Measurements from ENCODE around the gene NEDD9. TPM values are rescaled to one million over a fixed set of nuclear protein-coding genes. Genes with fewer than 3 reads are reported as not detected.

Gene NEDD9
- total RNA-seq, 4 donors from 2014 or later, result 7.7 to 14.9 (median 10.9) TPM

- Histone ChIP-seq H3K4me1 (peaks cover 0 to 9% (median 6%) of the 10 kb centered on the region in 3 donors), H3K4me3 (no peak overlapping the region), H3K9me3 (no peaks in the 10 kb centered on the region), H3K36me3 (no peaks in the 10 kb centered on the region), H3K27ac (no peak overlapping the region), H3K27me3 (no peaks in the 10 kb centered on the region)
- TF ChIP-seq CTCF (IDR thresholded peaks at IDR 0.05), result no peak
- TF ChIP-seq POLR2A (IDR thresholded peaks at IDR 0.05), result no peak
- DNase-seq, result no peak
- WGBS, 2 donors, result 68 to 85% methylated on average over 7 of the region's 7 CpGs
- intact Hi-C loops (cut with DNase I), result no loop called here
Measured at GRCh38 chr6:11168091-11168635, 64.3 kb downstream of the NEDD9 start.

- TF ChIP-seq CTCF (IDR thresholded peaks at IDR 0.05) (no peak), POLR2A (IDR thresholded peaks at IDR 0.05) (no peak)
- no peaks in the 10 kb centered on the region for H3K9me3 ChIP-seq
- 59 to 87% methylated on average over 4 of the region's 4 CpGs for WGBS, 2 donors
- no peak overlapping the region for H3K4me3 ChIP-seq
- H3K36me3 ChIP-seq, result no peaks in the 10 kb centered on the region
- intact Hi-C loops (cut with DNase I), result no loop called here
- no peaks in the 10 kb centered on the region for H3K27me3 ChIP-seq
- no peaks in the 10 kb centered on the region for H3K4me1 ChIP-seq
- no peak for DNase-seq
- no peak overlapping the region for H3K27ac ChIP-seq
Measured at GRCh38 chr6:11166948-11167347, 65.5 kb downstream of the NEDD9 start.

DNA sequence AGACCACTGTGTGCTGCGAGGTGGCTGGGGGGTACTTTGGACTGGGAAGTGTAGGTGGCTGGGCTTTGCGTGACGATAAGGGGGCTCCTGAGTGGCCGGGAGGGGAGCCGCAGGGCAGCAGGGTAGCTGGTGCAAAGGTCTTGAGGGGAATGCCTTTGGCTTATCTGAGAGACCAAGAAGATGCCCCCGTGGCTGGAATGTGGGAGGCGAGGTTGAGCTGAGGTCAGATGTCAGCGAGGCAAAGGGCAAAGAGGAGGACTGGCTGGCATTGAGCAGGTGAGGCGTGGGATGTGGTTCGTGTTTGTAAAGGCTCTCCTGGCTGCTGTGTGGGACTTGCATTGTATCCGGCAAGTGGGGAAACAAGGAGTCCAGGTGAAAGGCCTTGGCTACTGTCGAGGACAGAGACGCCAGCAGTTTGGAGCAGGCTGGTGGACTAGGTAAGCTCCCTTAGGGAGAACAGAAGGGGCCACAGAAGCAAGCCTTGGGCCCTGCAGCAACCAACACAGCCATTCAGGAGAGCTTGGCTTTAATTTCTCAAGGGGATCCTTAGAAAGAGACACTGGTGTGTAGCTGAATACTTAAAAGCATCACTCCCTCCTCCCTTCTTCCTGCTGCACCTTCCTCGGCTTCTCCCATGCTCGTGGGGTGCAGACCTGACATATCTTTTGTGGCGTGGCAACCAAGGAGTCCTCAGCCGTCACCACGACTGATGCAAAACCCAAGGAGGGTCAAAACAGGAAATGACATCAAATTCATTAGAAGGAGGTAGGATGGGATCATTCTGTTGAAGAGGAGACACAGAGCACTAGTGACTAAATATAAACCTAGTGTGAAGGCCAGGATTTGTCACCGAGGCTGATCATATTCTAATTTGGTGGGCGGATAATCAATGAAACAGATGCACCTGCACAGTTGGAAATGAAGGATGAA, 67.5 kb downstream of the NEDD9 start:
- WGBS, 2 donors, result 84 to 85% methylated on average over 20 of the region's 20 CpGs
- intact Hi-C loops (cut with DNase I), result no loop called here
- Histone ChIP-seq H3K27me3 (no peaks in the 10 kb centered on the region), H3K36me3 (no peaks in the 10 kb centered on the region), H3K9me3 (peaks cover 0 to 3% (median 0%) of the 10 kb centered on the region in 3 donors), H3K27ac (no peak overlapping the region), H3K4me1 (no peaks in the 10 kb centered on the region), H3K4me3 (no peak overlapping the region)
- DNase-seq, result no peak
- TF ChIP-seq CTCF (IDR thresholded peaks at IDR 0.05) (no peak), POLR2A (IDR thresholded peaks at IDR 0.05) (no peak)

- Histone ChIP-seq H3K27ac (no peak overlapping the region), H3K9me3 (peaks cover 0 to 4% (median 0%) of the 10 kb centered on the region in 3 donors), H3K4me3 (no peak overlapping the region), H3K4me1 (no peaks in the 10 kb centered on the region), H3K27me3 (no peaks in the 10 kb centered on the region), H3K36me3 (no peaks in the 10 kb centered on the region)
- WGBS, 2 donors, result 78 to 90% methylated on average over 2 of the region's 2 CpGs
- DNase-seq, result no peak
- TF ChIP-seq CTCF (IDR thresholded peaks at IDR 0.05) (no peak), POLR2A (IDR thresholded peaks at IDR 0.05) (no peak)
- intact Hi-C loops (cut with DNase I), result no loop called here
Measured at GRCh38 chr6:11163932-11164331, 68.5 kb downstream of the NEDD9 start.

DNA sequence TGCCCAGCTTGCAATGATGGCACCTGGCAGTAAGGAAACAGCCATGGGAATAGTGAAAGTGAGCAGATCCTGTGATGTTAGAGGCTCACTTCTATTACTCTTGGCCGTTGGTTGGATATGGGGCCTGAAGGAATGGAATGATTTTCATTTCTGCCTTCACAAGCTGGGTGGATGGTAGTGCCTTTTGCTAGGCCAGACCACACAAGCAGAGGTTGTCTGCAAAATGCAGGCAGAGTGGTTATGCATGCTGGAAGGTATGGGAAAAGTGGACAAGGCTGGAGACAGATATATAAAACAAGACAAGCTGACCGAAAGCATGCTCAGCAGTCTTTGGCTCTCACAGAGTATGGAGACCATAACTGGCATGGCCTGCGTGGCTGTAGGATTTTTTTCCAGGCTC, 70.2 kb downstream of the NEDD9 start:
- H3K27ac ChIP-seq, result no peak overlapping the region
- no peaks in the 10 kb centered on the region for H3K36me3 ChIP-seq
- peaks cover 0 to 4% (median 0%) of the 10 kb centered on the region in 3 donors for H3K9me3 ChIP-seq
- H3K4me3 ChIP-seq, result no peak overlapping the region
- intact Hi-C loops (cut with DNase I), result no loop called here
- no peaks in the 10 kb centered on the region for H3K4me1 ChIP-seq
- DNase-seq, result no peak
- H3K27me3 ChIP-seq, result no peaks in the 10 kb centered on the region
- TF ChIP-seq POLR2A (IDR thresholded peaks at IDR 0.05) (no peak), CTCF (IDR thresholded peaks at IDR 0.05) (no peak)
- 79 to 87% methylated on average over 3 of the region's 3 CpGs for WGBS, 2 donors

All from esophagus squamous epithelium (tissue), 5 donors.